Measurements from ENCODE around the gene RETSAT.

GRCh38 chr2:85400541-85401463 is 46.5 kb upstream of the RETSAT start:
- TF ChIP-seq CTCF (IDR thresholded peaks at IDR 0.05) (no peak), POLR2A (IDR thresholded peaks at IDR 0.05) (no peak)

Measured in right lobe of liver (tissue), 4 donors.